ENCODE results near the gene POMT1. TPM values are rescaled to one million over a fixed set of nuclear protein-coding genes. Genes with fewer than 3 reads are reported as not detected.

The POMT1 gene
- total RNA-seq, 1 experiment from 2014 or later, result 58.0 TPM

- H3K27me3 ChIP-seq (ENCODE audit: control insufficient read depth, insufficient read depth, low read length), result no peaks in the 10 kb centered on the region
- intact Hi-C loops (cut with micrococcal nuclease; ENCODE audit: unreplicated experiment), result no loop called here
- POLR2A ChIA-PET, result no interaction called here
- H3K4me3 ChIP-seq (ENCODE audit: low read depth in 2 of 2, low read length in 2 of 2), result peak overlapping the region; percentile 66 to 68
- in situ Hi-C loops (cut with HindIII; ENCODE audit: low pct_unique_long_range_greater_than_20kb, low sequenced_read_pairs), result no loop called here
- no peaks in the 10 kb centered on the region for H3K36me3 ChIP-seq (ENCODE audit: control insufficient read depth, insufficient read depth, low read length)
- no peaks in the 10 kb centered on the region for H3K9me3 ChIP-seq (ENCODE audit: control insufficient read depth, insufficient read depth, low read depth, low read length)
- no TSS peak for BruUV-seq (replicated peaks)
- ATAC-seq (peak; percentile 54), DNase-seq (ENCODE audit: low read depth, low spot score) (no peak)
- TF ChIP-seq REST (IDR thresholded peaks at IDR 0.05; ENCODE audit: insufficient read depth in 1 of 2, low read depth in 2 of 2, low read length in 1 of 2) (no peak), SIN3A (IDR thresholded peaks at IDR 0.05; ENCODE audit: borderline replicate concordance, insufficient read depth, low read depth, low read length) (no peak), CTCF (IDR thresholded peaks at IDR 0.05) (no peak; the same call in 1 of the 2 replicates), POLR2AphosphoS5 (IDR thresholded peaks at IDR 0.05; ENCODE audit: low read depth, low read length) (no peak)
- H3K27ac ChIP-seq (ENCODE audit: low read length), result peak overlapping the region; percentile 69
- CTCF ChIA-PET, result no interaction called here
- peaks cover 11% of the 10 kb centered on the region for H3K4me1 ChIP-seq (ENCODE audit: control insufficient read depth, insufficient read depth, low read length)
Observed at GRCh38 chr9:131530546-131530919, 27.8 kb downstream of the POMT1 start.

GRCh38 chr9:131530920-131531832 lies 28.5 kb downstream of the POMT1 start, which contains the start of gene UCK1:
Gene UCK1 (minus strand): TSS chr9:131531263. CDS start chr9:131531174, 89 bp downstream.
- Histone ChIP-seq H3K36me3 (ENCODE audit: control insufficient read depth, insufficient read depth, low read length) (no peaks in the 10 kb centered on the region), H3K9me3 (ENCODE audit: control insufficient read depth, insufficient read depth, low read depth, low read length) (no peaks in the 10 kb centered on the region), H3K4me3 (ENCODE audit: low read depth in 2 of 2, low read length in 2 of 2) (peak within 1 kb of the TSS; percentile 66 to 68), H3K27ac (ENCODE audit: low read length) (peak within 1 kb of the TSS; percentile 69), H3K4me1 (ENCODE audit: control insufficient read depth, insufficient read depth, low read length) (peaks cover 11% of the 10 kb centered on the region), H3K27me3 (ENCODE audit: control insufficient read depth, insufficient read depth, low read length) (no peaks in the 10 kb centered on the region)
- ChIA-PET POLR2A (no interaction called here), CTCF (no interaction called here)
- peak; percentile 94 for ATAC-seq
- in situ Hi-C loops (cut with HindIII; ENCODE audit: low pct_unique_long_range_greater_than_20kb, low sequenced_read_pairs) (no loop called here), intact Hi-C loops (cut with micrococcal nuclease; ENCODE audit: unreplicated experiment) (no loop called here)
- no TSS peak for BruUV-seq (replicated peaks)
- DNase-seq (ENCODE audit: low read depth, low spot score), result no peak
- no peak for TF ChIP-seq TCF7L2 (IDR thresholded peaks at IDR 0.05; ENCODE audit: low read depth, low read length)
- TF ChIP-seq REST (IDR thresholded peaks at IDR 0.05; ENCODE audit: insufficient read depth in 1 of 2, low read depth in 2 of 2, low read length in 1 of 2), result 0 out of 4 replicates have a peak, but pooled peaks of 1 of the 2 experiments have one; percentile 30
- 0 out of 2 replicates have a peak, but pooled peaks have one; percentile 40 for TF ChIP-seq POLR2AphosphoS5 (IDR thresholded peaks at IDR 0.05; ENCODE audit: low read depth, low read length)
